ENCODE results near the gene FRG2.
"Not testable (repeated sequence)": the region's sequence is repeated elsewhere in the genome, so short reads cannot be mapped to it uniquely, and the experiment has no call there.

The FRG2 gene

DNA sequence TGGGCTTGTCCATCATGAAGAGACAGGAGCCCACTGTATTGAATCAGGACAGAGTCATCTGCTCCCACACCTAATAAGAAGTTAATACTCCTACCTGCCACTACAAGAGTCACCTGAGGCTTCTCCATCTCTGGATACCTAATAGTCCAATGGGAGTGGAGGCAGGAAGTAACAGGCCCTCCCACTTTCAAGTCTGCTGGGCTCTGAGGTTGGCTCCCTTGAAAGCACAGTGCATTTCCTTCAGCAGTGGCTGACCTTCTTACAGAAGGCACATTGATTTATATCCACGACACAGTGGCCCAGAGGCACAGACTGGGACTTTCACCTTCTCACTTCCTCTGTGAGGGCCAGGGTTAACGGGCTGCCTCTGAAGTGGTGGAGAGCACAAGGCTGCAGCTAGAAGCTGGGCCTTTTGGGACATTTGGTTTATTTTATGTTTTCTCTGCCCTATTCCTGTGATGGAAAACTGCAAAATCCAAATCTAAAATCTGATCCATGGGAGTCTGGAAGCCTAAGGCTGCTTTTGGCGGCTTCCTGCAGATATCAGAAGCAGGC is 38.1 kb downstream of the FRG2 start:
- no peak overlapping the region for H3K27ac Mint-ChIP-seq (ENCODE audit: low read depth)
- no peaks in the 10 kb centered on the region for H3K9me3 Mint-ChIP-seq
- DNase-seq (ENCODE audit: low spot score in 2 of 2): no peak
- no peaks in the 10 kb centered on the region for H3K4me1 Mint-ChIP-seq
- peaks cover 18% of the 10 kb centered on the region for H3K27me3 Mint-ChIP-seq
- no peak overlapping the region for H3K4me3 Mint-ChIP-seq
- H3K36me3 Mint-ChIP-seq (ENCODE audit: insufficient read depth): no peaks in the 10 kb centered on the region
- no peak for ATAC-seq (replicated peaks; ENCODE audit: extremely low read depth, poor library complexity, severe bottlenecking)

DNA sequence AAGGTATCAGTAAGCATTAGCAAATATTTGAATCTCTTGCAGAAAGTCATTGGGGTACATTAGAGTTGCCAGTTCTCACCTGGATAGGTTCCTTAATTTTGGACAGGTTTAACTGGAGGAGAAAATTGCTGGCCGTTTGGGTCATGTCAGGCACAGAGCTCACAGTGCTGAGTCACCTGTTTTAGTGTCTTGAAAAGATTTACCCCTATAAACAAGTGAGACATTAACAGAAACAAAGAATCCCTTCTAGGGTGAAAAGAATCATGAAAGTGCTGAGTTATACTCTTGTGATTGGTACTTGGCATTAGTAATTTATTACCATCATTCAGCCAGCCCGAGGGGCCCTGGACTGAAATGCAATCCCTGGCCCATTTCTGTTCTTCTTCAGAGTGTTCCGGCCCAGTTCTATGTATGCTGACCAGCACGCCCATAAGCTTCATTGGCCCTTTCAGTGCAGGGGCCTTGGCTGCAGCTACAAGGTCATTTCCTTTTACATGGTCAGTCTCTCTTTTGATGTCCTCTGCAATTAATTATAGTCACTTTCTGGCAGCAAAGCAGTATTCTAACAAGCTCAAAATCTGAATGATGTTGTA is 41.3 kb downstream of the FRG2 start:
- H3K27me3 Mint-ChIP-seq; H3K4me3 Mint-ChIP-seq; H3K4me1 Mint-ChIP-seq; DNase-seq (ENCODE audit: low spot score in 2 of 2); H3K9me3 Mint-ChIP-seq; H3K27ac Mint-ChIP-seq (ENCODE audit: low read depth); H3K36me3 Mint-ChIP-seq (ENCODE audit: insufficient read depth); ATAC-seq (replicated peaks; ENCODE audit: extremely low read depth, poor library complexity, severe bottlenecking): not testable (repeated sequence)

DNA sequence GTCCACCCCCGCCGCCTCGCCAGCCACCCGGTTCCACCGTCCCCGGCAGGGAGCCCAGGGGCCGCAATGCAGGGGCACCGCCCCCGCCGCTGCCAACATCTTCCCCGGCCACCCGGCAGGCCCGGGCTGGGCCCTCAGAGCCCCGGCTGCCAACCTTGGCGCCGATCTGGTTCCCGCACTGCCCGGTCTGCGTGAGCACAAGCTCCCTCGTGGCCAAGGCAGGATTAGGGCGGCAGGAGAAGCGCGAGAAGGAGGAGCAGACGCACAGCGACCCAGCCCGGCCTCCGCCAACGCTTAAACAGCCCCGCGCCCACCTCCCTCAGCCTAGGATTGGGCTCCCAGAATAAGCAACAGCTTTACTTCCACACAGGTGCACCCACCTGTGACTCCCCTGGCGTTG is 42.4 kb downstream of the FRG2 start:
- H3K4me3 Mint-ChIP-seq; H3K36me3 Mint-ChIP-seq (ENCODE audit: insufficient read depth); H3K4me1 Mint-ChIP-seq; H3K9me3 Mint-ChIP-seq; DNase-seq (ENCODE audit: low spot score in 2 of 2); ATAC-seq (replicated peaks; ENCODE audit: extremely low read depth, poor library complexity, severe bottlenecking); H3K27me3 Mint-ChIP-seq; H3K27ac Mint-ChIP-seq (ENCODE audit: low read depth): not testable (repeated sequence)

GRCh38 chr4:189983916-189984526 is 43.0 kb downstream of the FRG2 start:
- H3K4me3 Mint-ChIP-seq; DNase-seq (ENCODE audit: low spot score in 2 of 2); H3K36me3 Mint-ChIP-seq (ENCODE audit: insufficient read depth); H3K4me1 Mint-ChIP-seq; H3K9me3 Mint-ChIP-seq; H3K27me3 Mint-ChIP-seq; ATAC-seq (replicated peaks; ENCODE audit: extremely low read depth, poor library complexity, severe bottlenecking); H3K27ac Mint-ChIP-seq (ENCODE audit: low read depth): not testable (repeated sequence)

DNA sequence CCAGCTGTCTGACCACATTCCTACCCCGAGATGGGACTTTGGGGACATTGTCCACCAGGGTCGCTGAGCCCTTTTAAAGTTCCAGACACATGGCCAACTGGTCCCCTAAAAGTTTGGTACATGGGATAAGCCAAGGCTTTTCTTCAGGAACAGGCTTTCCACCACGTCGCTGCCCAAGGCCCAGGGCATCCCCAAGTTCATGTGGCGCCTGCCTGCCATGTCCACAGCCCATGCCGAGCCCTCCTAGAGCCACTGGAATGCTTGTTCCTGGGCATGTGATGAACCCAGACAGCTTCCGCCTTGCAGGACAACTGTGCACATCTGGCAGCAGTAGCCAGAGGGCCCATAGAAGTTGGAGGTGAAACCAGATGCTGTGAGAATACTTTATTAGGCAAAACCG is 45.1 kb downstream of the FRG2 start:
- ATAC-seq (replicated peaks; ENCODE audit: extremely low read depth, poor library complexity, severe bottlenecking) (no peak), DNase-seq (ENCODE audit: low spot score in 2 of 2) (no peak)
- Mint-ChIP-seq H3K27me3 (no peaks in the 10 kb centered on the region), H3K36me3 (ENCODE audit: insufficient read depth) (no peaks in the 10 kb centered on the region), H3K27ac (ENCODE audit: low read depth) (no peak overlapping the region), H3K4me3 (no peak overlapping the region), H3K4me1 (no peaks in the 10 kb centered on the region), H3K9me3 (no peaks in the 10 kb centered on the region)

DNA sequence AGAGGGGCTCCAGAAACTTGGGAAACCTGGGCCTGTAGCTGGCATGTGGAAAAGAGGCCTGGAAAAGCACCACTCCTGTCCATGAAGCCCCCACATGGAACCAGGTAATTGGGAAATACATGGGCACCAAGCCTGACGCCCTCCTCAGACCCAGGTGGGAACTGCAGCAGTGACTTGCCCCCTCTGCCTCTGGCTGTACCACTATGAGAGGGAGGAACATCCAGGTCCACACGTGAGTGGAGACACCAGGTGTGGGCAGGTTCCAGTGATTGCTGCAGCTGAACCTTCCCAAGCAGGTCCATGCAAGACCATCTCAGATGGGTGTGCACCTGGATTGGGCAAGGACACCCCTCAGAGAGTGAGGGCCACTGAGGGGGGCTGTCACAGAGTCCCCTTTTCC is 46.8 kb downstream of the FRG2 start:
- DNase-seq (ENCODE audit: low spot score in 2 of 2); H3K27ac Mint-ChIP-seq (ENCODE audit: low read depth); H3K27me3 Mint-ChIP-seq; H3K9me3 Mint-ChIP-seq; H3K36me3 Mint-ChIP-seq (ENCODE audit: insufficient read depth); H3K4me3 Mint-ChIP-seq; H3K4me1 Mint-ChIP-seq; ATAC-seq (replicated peaks; ENCODE audit: extremely low read depth, poor library complexity, severe bottlenecking): not testable (repeated sequence)

DNA sequence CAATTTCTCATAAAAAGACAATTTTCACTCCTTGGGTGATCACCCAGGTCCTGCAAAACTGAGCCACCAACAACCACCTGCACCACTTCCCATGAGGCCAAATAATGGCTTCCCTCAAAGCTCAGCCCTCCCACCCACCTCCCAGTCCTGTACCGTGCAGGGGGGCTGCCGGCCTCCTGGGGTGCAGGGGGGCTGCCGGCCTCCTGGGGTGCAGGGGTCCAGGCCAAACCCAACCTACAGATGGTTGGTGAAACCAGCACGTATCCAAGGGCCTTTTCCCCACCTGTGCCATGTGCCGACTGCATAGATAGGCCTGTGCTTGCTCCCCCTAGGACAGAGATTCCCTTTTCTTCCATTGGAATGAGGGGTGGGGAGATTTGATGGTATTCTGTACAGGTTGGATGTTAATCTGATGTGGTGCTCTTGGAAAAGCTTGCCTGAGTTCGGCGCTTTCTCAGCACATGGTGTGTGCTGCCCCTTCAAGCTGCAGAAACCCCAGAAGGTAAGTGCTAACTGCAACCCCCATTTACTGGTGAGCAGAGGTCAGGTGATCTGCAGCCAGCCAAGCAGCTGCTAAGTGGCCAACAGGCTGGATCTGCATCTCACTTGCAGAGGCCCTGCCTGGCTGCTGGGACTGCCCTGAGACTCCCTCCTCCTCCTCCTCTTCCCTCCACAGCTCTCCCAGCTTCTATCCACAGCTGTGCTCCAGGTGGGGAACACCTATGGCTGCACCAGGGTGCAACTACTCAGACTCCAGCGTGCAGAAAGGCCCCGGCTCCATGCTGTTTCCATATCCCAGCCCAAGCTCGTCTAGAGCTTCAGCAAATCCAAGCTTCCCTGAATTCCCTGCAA is 47.6 kb downstream of the FRG2 start:
- Mint-ChIP-seq H3K4me3 (no peak overlapping the region), H3K9me3 (no peaks in the 10 kb centered on the region), H3K27ac (ENCODE audit: low read depth) (no peak overlapping the region), H3K36me3 (ENCODE audit: insufficient read depth) (no peaks in the 10 kb centered on the region), H3K4me1 (no peaks in the 10 kb centered on the region), H3K27me3 (peaks cover 9% of the 10 kb centered on the region)
- DNase-seq (ENCODE audit: low spot score in 2 of 2) (no peak), ATAC-seq (replicated peaks; ENCODE audit: extremely low read depth, poor library complexity, severe bottlenecking) (no peak)

Measured in central memory CD8-positive, alpha-beta T cell (primary cell).